Thoracic aorta (tissue), 2 donors: Measurements from ENCODE around the gene BARX2. TPM values are rescaled to one million over a fixed set of nuclear protein-coding genes. Genes with fewer than 3 reads are reported as not detected.

Experiments used
- ATAC-seq: fragments of 150-250 bp; one replicate; pipeline ENCODE4 v1.8.0; 2017; ENCODE audit warnings: low read depth; ENCODE audit not compliant: insufficient number of reproducible peaks, low FRiP score
- DNase-seq: peaks from one replicate; pipeline ENCODE4 v3.0.0-alpha.2; 2020; ENCODE audit warnings: low spot score
- H3K27ac ChIP-seq, 2 donors: fragments of 200-600 bp; sonication (generic); 1 replicate in 1 of 2; 2 replicates in 1 of 2; pipeline ENCODE4 v1.5.1; 2016; ENCODE audit warnings: mild to moderate bottlenecking in 2 of 2, moderate library complexity in 2 of 2
- H3K27me3 ChIP-seq: fragments of 200-600 bp; sonication (generic); replicated peaks from 2 replicates; pipeline ENCODE4 v1.6.0; 2016; ENCODE audit warnings: mild to moderate bottlenecking; ENCODE audit not compliant: insufficient read depth
- H3K36me3 ChIP-seq: fragments of 200-600 bp; sonication (generic); one replicate; pipeline ENCODE4 v1.5.1; 2016
- H3K4me1 ChIP-seq, 2 donors: fragments of 200-600 bp; sonication (generic); 1 replicate in 1 of 2; 2 replicates in 1 of 2; pipeline versions ENCODE4 v1.5.1 to v1.6.0; 2016; ENCODE audit warnings: low read depth in 2 of 2, mild to moderate bottlenecking in 1 of 2; ENCODE audit not compliant: control insufficient read depth in 1 of 2
- H3K4me3 ChIP-seq: fragments of 200-600 bp; sonication (generic); 2 replicates; pipeline ENCODE4 v1.5.1; 2016; ENCODE audit warnings: mild to moderate bottlenecking
- H3K9me3 ChIP-seq: fragments of 200-600 bp; sonication (generic); 2 replicates; pipeline ENCODE4 v1.5.1; 2016
- total RNA-seq, 2 donors: library from RNA; depleted of rRNA; stranded (reverse); fragments of >200 nt; gene quantifications; one replicate each; pipeline versions ENCODE4 v1.1.0 to v1.2.3, GENCODE V29; 2016
- TF ChIP-seq, protein P1 (sequence below): fragments of 200-600 bp; sonication (generic); IDR thresholded peaks from one replicate; pipeline ENCODE4 v1.5.1; 2019; ENCODE audit warnings: antibody characterized with exemption

BARX2 gene
- total RNA-seq, 2 donors from 2014 or later, result not detected

- H3K4me1 ChIP-seq, result no peaks in the 10 kb centered on the region
- no peak overlapping the region for H3K27ac ChIP-seq
- TF ChIP-seq, protein P1, sequence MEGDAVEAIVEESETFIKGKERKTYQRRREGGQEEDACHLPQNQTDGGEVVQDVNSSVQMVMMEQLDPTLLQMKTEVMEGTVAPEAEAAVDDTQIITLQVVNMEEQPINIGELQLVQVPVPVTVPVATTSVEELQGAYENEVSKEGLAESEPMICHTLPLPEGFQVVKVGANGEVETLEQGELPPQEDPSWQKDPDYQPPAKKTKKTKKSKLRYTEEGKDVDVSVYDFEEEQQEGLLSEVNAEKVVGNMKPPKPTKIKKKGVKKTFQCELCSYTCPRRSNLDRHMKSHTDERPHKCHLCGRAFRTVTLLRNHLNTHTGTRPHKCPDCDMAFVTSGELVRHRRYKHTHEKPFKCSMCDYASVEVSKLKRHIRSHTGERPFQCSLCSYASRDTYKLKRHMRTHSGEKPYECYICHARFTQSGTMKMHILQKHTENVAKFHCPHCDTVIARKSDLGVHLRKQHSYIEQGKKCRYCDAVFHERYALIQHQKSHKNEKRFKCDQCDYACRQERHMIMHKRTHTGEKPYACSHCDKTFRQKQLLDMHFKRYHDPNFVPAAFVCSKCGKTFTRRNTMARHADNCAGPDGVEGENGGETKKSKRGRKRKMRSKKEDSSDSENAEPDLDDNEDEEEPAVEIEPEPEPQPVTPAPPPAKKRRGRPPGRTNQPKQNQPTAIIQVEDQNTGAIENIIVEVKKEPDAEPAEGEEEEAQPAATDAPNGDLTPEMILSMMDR, result no peak
- H3K27me3 ChIP-seq, result no peaks in the 10 kb centered on the region
- H3K4me3 ChIP-seq, result no peak overlapping the region
- no peaks in the 10 kb centered on the region for H3K36me3 ChIP-seq
- DNase-seq (no peak), ATAC-seq (no peak)
- no peaks in the 10 kb centered on the region for H3K9me3 ChIP-seq
Measured at GRCh38 chr11:129385801-129386200, 10.2 kb downstream of the BARX2 start.

GRCh38 chr11:129386795-129387397, 11.2 kb downstream of the BARX2 start:
- Histone ChIP-seq H3K9me3 (no peaks in the 10 kb centered on the region), H3K27ac (no peak overlapping the region), H3K36me3 (no peaks in the 10 kb centered on the region), H3K4me3 (no peak overlapping the region), H3K4me1 (no peaks in the 10 kb centered on the region), H3K27me3 (no peaks in the 10 kb centered on the region)
- DNase-seq (no peak), ATAC-seq (no peak)
- TF ChIP-seq, protein P1, result no peak

- ATAC-seq, result no peak
- H3K4me3 ChIP-seq, result no peak overlapping the region
- no peaks in the 10 kb centered on the region for H3K4me1 ChIP-seq
- no peaks in the 10 kb centered on the region for H3K36me3 ChIP-seq
- H3K27ac ChIP-seq, result no peak overlapping the region
- H3K9me3 ChIP-seq, result no peaks in the 10 kb centered on the region
- no peaks in the 10 kb centered on the region for H3K27me3 ChIP-seq
- DNase-seq, result no peak
- TF ChIP-seq, protein P1, result no peak
Measured at GRCh38 chr11:129387434-129387833, 11.8 kb downstream of the BARX2 start.

DNA sequence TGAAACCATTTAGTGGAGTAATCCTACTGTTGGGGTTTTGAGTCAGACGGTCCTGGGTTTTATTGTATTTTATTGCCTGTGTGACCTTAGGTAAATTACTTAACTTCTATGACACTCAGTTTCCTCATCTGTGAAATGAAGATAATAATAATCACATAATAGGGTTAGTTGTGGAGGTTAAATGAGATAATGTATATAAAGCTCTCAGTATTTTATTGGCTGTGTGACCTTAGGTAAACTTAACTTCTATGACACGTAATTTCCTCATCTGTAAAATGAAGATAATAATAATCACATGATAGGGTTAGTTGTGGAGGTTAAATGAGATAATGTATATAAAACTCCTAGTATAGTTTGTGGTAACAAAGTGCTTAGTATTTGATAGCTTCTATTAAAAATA, 13.2 kb downstream of the BARX2 start:
- TF ChIP-seq, protein P1, result no peak
- Histone ChIP-seq H3K27me3 (no peaks in the 10 kb centered on the region), H3K4me1 (no peaks in the 10 kb centered on the region), H3K27ac (no peak overlapping the region), H3K36me3 (no peaks in the 10 kb centered on the region), H3K4me3 (no peak overlapping the region), H3K9me3 (no peaks in the 10 kb centered on the region)
- ATAC-seq (no peak), DNase-seq (no peak)

DNA sequence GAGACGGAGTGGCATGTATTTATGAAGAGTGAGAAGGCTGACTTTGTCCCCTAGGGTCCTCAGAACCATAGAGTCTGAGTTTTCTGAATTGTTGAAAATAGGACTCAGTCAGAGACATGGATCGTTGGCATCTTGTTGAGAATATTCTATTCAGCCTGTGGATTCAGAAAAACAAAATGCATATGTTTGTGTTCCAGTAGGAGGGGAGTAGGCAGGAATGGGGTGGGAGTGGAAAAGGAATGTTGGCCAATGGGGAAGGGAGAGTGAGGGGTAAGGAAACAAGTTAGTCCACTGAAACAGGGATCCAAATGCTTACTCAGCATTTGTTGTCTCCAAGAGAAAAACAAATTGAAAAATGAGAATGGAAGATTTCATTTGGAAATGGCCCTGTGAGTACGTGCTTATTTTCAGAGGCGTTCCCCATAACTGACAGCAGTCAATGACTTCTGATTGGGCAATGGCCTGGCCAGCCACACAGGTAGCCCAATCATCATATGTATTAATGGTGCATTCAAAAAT, 14.7 kb downstream of the BARX2 start:
- H3K27ac ChIP-seq, result no peak overlapping the region
- H3K4me3 ChIP-seq, result no peak overlapping the region
- H3K9me3 ChIP-seq, result no peaks in the 10 kb centered on the region
- no peaks in the 10 kb centered on the region for H3K4me1 ChIP-seq
- H3K27me3 ChIP-seq, result no peaks in the 10 kb centered on the region
- TF ChIP-seq, protein P1, result no peak
- H3K36me3 ChIP-seq, result no peaks in the 10 kb centered on the region
- ATAC-seq (no peak), DNase-seq (no peak)
